HepG2 (cell line): Measurements from ENCODE around the gene TGFA. TPM values are rescaled to one million over a fixed set of nuclear protein-coding genes. Genes with fewer than 3 reads are reported as not detected.

Source experiments
- GLI4 ChIP-seq: sonication (generic); formaldehyde crosslinking; IDR thresholded peaks from 2 replicates; pipeline ENCODE4 v1.5.1; 2020; ENCODE audit warnings: missing genetic modification reagents, mild to moderate bottlenecking, moderate library complexity, borderline replicate concordance
- KDM5A ChIP-seq: fragments of 200-600 bp; sonication (generic); IDR thresholded peaks from 2 replicates; pipeline ENCODE4 v1.7.0; 2018; ENCODE audit warnings: antibody characterized with exemption, mild to moderate bottlenecking, low read length, borderline replicate concordance
- MYNN ChIP-seq: sonication (generic); formaldehyde crosslinking; IDR thresholded peaks from 2 replicates; pipeline ENCODE4 v1.4.0; 2020; ENCODE audit warnings: mild to moderate bottlenecking, low read depth, missing genetic modification reagents
- REST ChIP-seq, 2 experiments: IDR thresholded peaks; 2 replicates each; pipeline ENCODE4 v1.6.1; 2011 to 2012; ENCODE audit warnings: low read length in 2 of 2, borderline replicate concordance in 1 of 2, low read depth in 1 of 2, mild to moderate bottlenecking in 1 of 2, moderate library complexity in 1 of 2
- SALL2 ChIP-seq: sonication (generic); formaldehyde crosslinking; IDR thresholded peaks from 2 replicates; pipeline ENCODE4 v1.8.1; 2023; ENCODE audit warnings: mild to moderate bottlenecking, missing genetic modification reagents, inconsistent platforms
- SIN3A ChIP-seq: IDR thresholded peaks from 2 replicates; pipeline ENCODE4 v1.6.1; 2011; ENCODE audit warnings: low read depth, mild to moderate bottlenecking, control low read depth, low read length, borderline replicate concordance
- SNAPC4 ChIP-seq: sonication (generic); formaldehyde crosslinking; IDR thresholded peaks from 2 replicates; pipeline ENCODE4 v1.4.0; 2020; ENCODE audit warnings: mild to moderate bottlenecking, missing genetic modification reagents
- SOX13 ChIP-seq, 3 experiments: fragments of 450-650 bp in 1 of 3; sonication (generic) in 1 of 3; formaldehyde crosslinking in 1 of 3; IDR thresholded peaks in 2 of 3; conservative IDR thresholded peaks in 1 of 3; 2 replicates each; pipeline versions ENCODE4 v1.5.0 to v1.6.1; 2016 to 2020; ENCODE audit warnings: antibody characterized with exemption in 1 of 3, mild to moderate bottlenecking in 1 of 3, missing compliant biosample characterization in 1 of 3, missing genetic modification reagents in 1 of 3, moderate library complexity in 1 of 3
- SP5 ChIP-seq: IDR thresholded peaks from 2 replicates; pipeline ENCODE4 v1.6.1; 2016; ENCODE audit warnings: low read depth, borderline replicate concordance
- TEF ChIP-seq: sonication (generic); formaldehyde crosslinking; IDR thresholded peaks from 2 replicates; pipeline ENCODE4 v1.5.0; 2020; ENCODE audit warnings: missing genetic modification reagents
- ZFP36L1 ChIP-seq: sonication (generic); formaldehyde crosslinking; IDR thresholded peaks from 2 replicates; pipeline ENCODE4 v1.8.0; 2022; ENCODE audit warnings: mild to moderate bottlenecking, missing genetic modification reagents, moderate library complexity
- ZFP91 ChIP-seq: sonication (generic); formaldehyde crosslinking; IDR thresholded peaks from 2 replicates; pipeline ENCODE4 v1.9.0; 2022; ENCODE audit warnings: missing genetic modification reagents, mild to moderate bottlenecking, borderline replicate concordance
- ZNF569 ChIP-seq: sonication (generic); formaldehyde crosslinking; IDR thresholded peaks from 2 replicates; pipeline ENCODE4 v1.5.0; 2020; ENCODE audit warnings: mild to moderate bottlenecking, missing genetic modification reagents, moderate library complexity, borderline replicate concordance
- ZNF816 ChIP-seq: sonication (generic); formaldehyde crosslinking; IDR thresholded peaks from 2 replicates; pipeline ENCODE4 v1.8.0; 2022; ENCODE audit warnings: missing genetic modification reagents, mild to moderate bottlenecking, borderline replicate concordance
- polyA plus RNA-seq, 8 experiments: library from polyadenylated mRNA; depleted of rRNA in 3 of 8; stranded (reverse) in 7 of 8; unstranded in 1 of 8; fragments of >200 nt; fragmentation: Illumina TruSeq in 4 of 8; extraction: Trizol in 4 of 8; gene quantifications; 2 replicates each; pipeline versions ENCODE4 v1.2.1 to v1.2.3, GENCODE V29; 2011 to 2016; ENCODE audit warnings: low read depth in 4 of 8, missing spikeins in 1 of 8, mixed read lengths in 1 of 8; ENCODE audit not compliant: insufficient read depth in 1 of 8
- total RNA-seq, 5 experiments: library from RNA; depleted of rRNA; stranded (reverse); fragments of >200 nt; fragmentation: Illumina TruSeq; extraction: Trizol; gene quantifications; 2 replicates each; pipeline ENCODE4 v1.2.3, GENCODE V29; 2016; ENCODE audit warnings: low read depth in 1 of 5

The TGFA gene
- total and polyA plus RNA-seq, 2 of the 13 experiments (the other 11 are each of a cell fraction or from before 2014, with no cell fraction given): 7.8 to 15.3 TPM

GRCh38 chr2:70552501-70553333 is 909 bp downstream of the TGFA start (continued):
- TF ChIP-seq ZFP36L1 (CRISPR knock-in tag): no peak
- no peak for TF ChIP-seq REST (IDR thresholded peaks at IDR 0.05; ENCODE audit: borderline replicate concordance in 1 of 2, low read depth in 1 of 2, low read length in 2 of 2)
- no peak for TF ChIP-seq ZFP91 (CRISPR knock-in tag)
- no peak for TF ChIP-seq MYNN
- TF ChIP-seq ZNF816 (CRISPR knock-in tag): 0 out of 2 replicates have a peak, but pooled peaks have one; percentile 21
- no peak for TF ChIP-seq ZNF569 (CRISPR knock-in tag)
- TF ChIP-seq KDM5A: peak; percentile 13; the same call in 1 of the 2 replicates
- peak; percentile 37; the same call in 1 of the 2 replicates for TF ChIP-seq GLI4
- TF ChIP-seq SIN3A: peak; percentile 32; the same call in 1 of the 2 replicates
- TF ChIP-seq TEF (CRISPR knock-in tag): no peak
- peak; percentile 55; the same call in 1 of the 2 replicates for TF ChIP-seq SALL2
- no peak for TF ChIP-seq SOX13 (IDR thresholded peaks at IDR 0.05)
- TF ChIP-seq SOX13 (CRISPR knock-in tag; conservative IDR thresholded peaks at IDR 0.05 in 1 of 2, IDR thresholded peaks at IDR 0.05 in 1 of 2): no peak
- no peak for TF ChIP-seq SP5 (CRISPR knock-in tag)
- TF ChIP-seq SNAPC4 (CRISPR knock-in tag): peak; percentile 12; the same call in 1 of the 2 replicates
